SK-N-MC (cell line): ENCODE measurements around the gene FUBP3.

Source experiments
- FOXP2 ChIP-seq: optimal IDR thresholded peaks from 2 replicates; pipeline ENCODE3; 2011; ENCODE audit warnings: mild to moderate bottlenecking, moderate library complexity; ENCODE audit not compliant: insufficient read depth; ENCODE audit errors: extremely low read length, control extremely low read depth
- POLR2AphosphoS5 ChIP-seq: IDR thresholded peaks from 2 replicates; pipeline ENCODE4 v1.6.1; 2012; ENCODE audit warnings: mild to moderate bottlenecking, low read depth, low read length, borderline replicate concordance

DNA sequence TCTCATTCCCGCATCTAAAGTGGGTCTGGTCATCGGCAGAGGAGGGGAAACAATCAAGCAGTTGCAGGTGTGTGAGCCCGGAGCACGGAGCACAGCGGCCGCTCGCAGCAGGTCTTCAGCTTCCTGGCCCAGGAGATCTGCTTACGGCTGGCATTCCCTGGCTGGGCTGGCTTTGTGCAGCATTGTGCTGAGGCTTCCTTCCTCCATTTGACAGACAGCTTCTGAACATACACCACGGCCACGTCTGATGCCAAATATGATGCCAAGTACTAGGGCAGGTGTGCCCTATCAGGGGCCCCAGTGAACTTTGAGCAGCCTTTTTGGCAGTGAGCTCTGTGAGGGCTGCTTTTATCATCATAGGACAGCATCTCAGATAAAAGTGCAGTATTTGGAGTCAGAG lies 37.1 kb downstream of the FUBP3 start:
- no peak for TF ChIP-seq FOXP2
- TF ChIP-seq POLR2AphosphoS5: no peak
